ENCODE measurements around the gene CYP4F2. TPM values are rescaled to one million over a fixed set of nuclear protein-coding genes. Genes with fewer than 3 reads are reported as not detected.
"Not testable (repeated sequence)": the region's sequence is repeated elsewhere in the genome, so short reads cannot be mapped to it uniquely, and the experiment has no call there.

Gene CYP4F2
- total RNA-seq, 1 donor, result not detected

- Histone ChIP-seq H3K9me3 (ENCODE audit: low read depth, low read length) (no peaks in the 10 kb centered on the region), H2AFZ (ENCODE audit: low read length) (no peak overlapping the region), H4K20me1 (ENCODE audit: insufficient read depth, low read length) (no peaks in the 10 kb centered on the region), H3K4me3 (ENCODE audit: insufficient read depth, low read length) (no peak overlapping the region), H3K27me3 (ENCODE audit: insufficient read depth, low read length) (no peaks in the 10 kb centered on the region), H3K4me1 (ENCODE audit: insufficient read depth, low read length) (no peaks in the 10 kb centered on the region), H3K27ac (ENCODE audit: low read depth, low read length) (no peak overlapping the region), H3K36me3 (ENCODE audit: insufficient read depth, low read length) (no peaks in the 10 kb centered on the region), H3K79me2 (ENCODE audit: insufficient read depth, low read length) (no peaks in the 10 kb centered on the region), H3K4me2 (ENCODE audit: insufficient read depth, low read length) (no peak overlapping the region)
- TF ChIP-seq CTCF (IDR thresholded peaks at IDR 0.05; ENCODE audit: extremely low read depth, low read depth, low read length), result no peak
- DNase-seq (ENCODE audit: insufficient read length, low spot score, missing footprints), result no peak
These were observed 54.5 kb downstream of the CYP4F2 start for GRCh38 chr19:15843203-15843893.

- TF ChIP-seq CTCF (IDR thresholded peaks at IDR 0.05; ENCODE audit: extremely low read depth, low read depth, low read length), result no peak
- H3K36me3 ChIP-seq (ENCODE audit: insufficient read depth, low read length), result no peaks in the 10 kb centered on the region
- no peaks in the 10 kb centered on the region for H4K20me1 ChIP-seq (ENCODE audit: insufficient read depth, low read length)
- DNase-seq (ENCODE audit: insufficient read length, low spot score, missing footprints), result no peak
- H3K4me1 ChIP-seq (ENCODE audit: insufficient read depth, low read length), result peaks cover 4% of the 10 kb centered on the region
- no peaks in the 10 kb centered on the region for H3K27me3 ChIP-seq (ENCODE audit: insufficient read depth, low read length)
- no peaks in the 10 kb centered on the region for H3K79me2 ChIP-seq (ENCODE audit: insufficient read depth, low read length)
- no peak overlapping the region for H3K27ac ChIP-seq (ENCODE audit: low read depth, low read length)
- no peak overlapping the region for H2AFZ ChIP-seq (ENCODE audit: low read length)
- no peak overlapping the region for H3K4me2 ChIP-seq (ENCODE audit: insufficient read depth, low read length)
- no peak overlapping the region for H3K4me3 ChIP-seq (ENCODE audit: insufficient read depth, low read length)
- no peaks in the 10 kb centered on the region for H3K9me3 ChIP-seq (ENCODE audit: low read depth, low read length)
These were observed 55.9 kb downstream of the CYP4F2 start for GRCh38 chr19:15841875-15842569.

GRCh38 chr19:15840833-15841232 lies 57.0 kb downstream of the CYP4F2 start:
- no peak for DNase-seq (ENCODE audit: insufficient read length, low spot score, missing footprints)
- H3K27ac ChIP-seq (ENCODE audit: low read depth, low read length), result no peak overlapping the region
- H3K9me3 ChIP-seq (ENCODE audit: low read depth, low read length), result no peaks in the 10 kb centered on the region
- no peak for TF ChIP-seq CTCF (IDR thresholded peaks at IDR 0.05; ENCODE audit: extremely low read depth, low read depth, low read length)
- no peaks in the 10 kb centered on the region for H3K27me3 ChIP-seq (ENCODE audit: insufficient read depth, low read length)
- H2AFZ ChIP-seq (ENCODE audit: low read length), result no peak overlapping the region
- no peaks in the 10 kb centered on the region for H3K79me2 ChIP-seq (ENCODE audit: insufficient read depth, low read length)
- no peaks in the 10 kb centered on the region for H4K20me1 ChIP-seq (ENCODE audit: insufficient read depth, low read length)
- no peaks in the 10 kb centered on the region for H3K36me3 ChIP-seq (ENCODE audit: insufficient read depth, low read length)
- H3K4me2 ChIP-seq (ENCODE audit: insufficient read depth, low read length), result no peak overlapping the region
- no peak overlapping the region for H3K4me3 ChIP-seq (ENCODE audit: insufficient read depth, low read length)
- peaks cover 4% of the 10 kb centered on the region for H3K4me1 ChIP-seq (ENCODE audit: insufficient read depth, low read length)

- not testable (repeated sequence) for H3K36me3 ChIP-seq (ENCODE audit: insufficient read depth, low read length); H4K20me1 ChIP-seq (ENCODE audit: insufficient read depth, low read length); H3K27ac ChIP-seq (ENCODE audit: low read depth, low read length); H3K4me2 ChIP-seq (ENCODE audit: insufficient read depth, low read length); H3K4me1 ChIP-seq (ENCODE audit: insufficient read depth, low read length); DNase-seq (ENCODE audit: insufficient read length, low spot score, missing footprints); H3K27me3 ChIP-seq (ENCODE audit: insufficient read depth, low read length); H2AFZ ChIP-seq (ENCODE audit: low read length); H3K4me3 ChIP-seq (ENCODE audit: insufficient read depth, low read length); H3K9me3 ChIP-seq (ENCODE audit: low read depth, low read length); H3K79me2 ChIP-seq (ENCODE audit: insufficient read depth, low read length)
These were observed 58.0 kb downstream of the CYP4F2 start for GRCh38 chr19:15839888-15840287.
